Neural cell (in vitro differentiated cells): ENCODE measurements around the gene TDRD12. TPM values are rescaled to one million over a fixed set of nuclear protein-coding genes. Genes with fewer than 3 reads are reported as not detected.
A peak's percentile ranks its signal among the peaks of the same experiment; 100 is the strongest.
"Not testable (repeated sequence)": the region's sequence is repeated elsewhere in the genome, so short reads cannot be mapped to it uniquely, and the experiment has no call there.

ENCODE experiments used
- H2AFZ ChIP-seq: fragments of 200-600, 300-800 bp; sonication (generic), shearing (Covaris generic); 2 replicates; pipeline ENCODE4 v1.6.0; 2014; ENCODE audit warnings: low read depth, mild to moderate bottlenecking, antibody characterized with exemption, low read length, moderate library complexity
- H3F3A ChIP-seq: fragments of 200-600 bp; shearing (Covaris generic); 2 replicates; pipeline ENCODE4 v1.6.1; 2016; ENCODE audit warnings: mild to moderate bottlenecking, moderate library complexity, mixed read lengths, antibody characterized with exemption, low read length; ENCODE audit not compliant: insufficient read depth, poor library complexity, severe bottlenecking
- H3K27ac ChIP-seq: fragments of 200-600, 300-800 bp; sonication (generic), shearing (Covaris generic); 2 replicates; pipeline ENCODE4 v1.5.1; 2014; ENCODE audit warnings: mild to moderate bottlenecking, low read length, moderate library complexity
- H3K27me3 ChIP-seq: fragments of 300-800, 200-600 bp; sonication (generic), shearing (Covaris generic); 2 replicates; pipeline ENCODE4 v1.6.0; 2014; ENCODE audit warnings: mild to moderate bottlenecking, low read depth, low read length, moderate library complexity; ENCODE audit not compliant: insufficient read depth
- H3K36me3 ChIP-seq: fragments of 300-800, 200-600 bp; sonication (generic), shearing (Covaris generic); 2 replicates; pipeline ENCODE4 v1.5.1; 2014; ENCODE audit warnings: mild to moderate bottlenecking, antibody characterized with exemption, low read length, moderate library complexity; ENCODE audit not compliant: insufficient read depth
- H3K4me2 ChIP-seq: fragments of 300-800, 200-600 bp; sonication (generic), shearing (Covaris generic); 2 replicates; pipeline ENCODE4 v1.6.0; 2014; ENCODE audit warnings: mild to moderate bottlenecking, low read length
- H3K4me3 ChIP-seq: fragments of 300-800, 200-600 bp; sonication (generic), shearing (Covaris generic); 2 replicates; pipeline ENCODE4 v1.5.1; 2014; ENCODE audit warnings: mild to moderate bottlenecking, low read length, moderate library complexity
- H3K79me2 ChIP-seq: fragments of 200-600 bp; shearing (Covaris generic); replicated peaks from 2 replicates; pipeline ENCODE4 v1.6.0; 2014; ENCODE audit warnings: mild to moderate bottlenecking, low read length, moderate library complexity; ENCODE audit not compliant: insufficient read depth
- H3K9ac ChIP-seq: fragments of 300-800, 200-600 bp; sonication (generic), shearing (Covaris generic); 2 replicates; pipeline ENCODE4 v1.6.1; 2016; ENCODE audit warnings: mild to moderate bottlenecking, low read length, mixed read lengths
- H3K9me2 ChIP-seq: fragments of 200-600 bp; shearing (Covaris generic); 2 replicates; pipeline ENCODE4 v1.6.1; 2016; ENCODE audit warnings: mild to moderate bottlenecking, low read length, mixed read lengths; ENCODE audit not compliant: insufficient read depth
- H3K9me3 ChIP-seq: fragments of 200-600, 300-800 bp; sonication (generic), shearing (Covaris generic); 2 replicates; pipeline ENCODE4 v1.6.1; 2016; ENCODE audit warnings: mild to moderate bottlenecking, mixed run types, low read length, moderate library complexity, mixed read lengths
- H4K20me1 ChIP-seq: fragments of 200-600 bp; shearing (Covaris generic); 2 replicates; pipeline ENCODE4 v1.6.1; 2016; ENCODE audit warnings: mild to moderate bottlenecking, mixed run types; ENCODE audit not compliant: insufficient read depth
- EP300 ChIP-seq: fragments of 450-650 bp; conservative IDR thresholded peaks from 2 replicates; pipeline ENCODE4 v1.6.1; 2014; ENCODE audit warnings: antibody characterized with exemption, mild to moderate bottlenecking, moderate library complexity; ENCODE audit not compliant: poor library complexity, severe bottlenecking
- EZH2 ChIP-seq: fragments of 200-600, 300-800 bp; shearing (Covaris generic), sonication (generic); IDR thresholded peaks from 2 replicates; pipeline ENCODE4 v1.6.1; 2014; ENCODE audit warnings: antibody characterized with exemption, low read length, borderline replicate concordance, mild to moderate bottlenecking; ENCODE audit not compliant: insufficient read depth, poor library complexity, severe bottlenecking
- MXI1 ChIP-seq: fragments of 450-650 bp; conservative IDR thresholded peaks from 2 replicates; pipeline ENCODE4 v1.6.1; 2014; ENCODE audit warnings: antibody characterized with exemption, mild to moderate bottlenecking; ENCODE audit not compliant: poor library complexity, severe bottlenecking
- POLR2AphosphoS5 ChIP-seq: IDR thresholded peaks from 2 replicates; pipeline ENCODE4 v1.6.1; 2012
- RAD21 ChIP-seq: fragments of 450-650 bp; conservative IDR thresholded peaks from 2 replicates; pipeline ENCODE4 v1.6.1; 2014; ENCODE audit warnings: antibody characterized with exemption, mild to moderate bottlenecking, moderate library complexity
- REST ChIP-seq: IDR thresholded peaks from 2 replicates; pipeline ENCODE4 v1.6.1; 2012; ENCODE audit warnings: borderline replicate concordance
- SMC3 ChIP-seq: fragments of 450-650 bp; conservative IDR thresholded peaks from 2 replicates; pipeline ENCODE4 v1.6.1; 2014; ENCODE audit warnings: antibody characterized with exemption, mild to moderate bottlenecking, moderate library complexity; ENCODE audit not compliant: poor library complexity
- TAF1 ChIP-seq: IDR thresholded peaks from 2 replicates; pipeline ENCODE4 v1.6.1; 2012; ENCODE audit warnings: low read depth
- polyA plus RNA-seq: library from polyadenylated mRNA; depleted of rRNA; stranded (reverse); fragments of >200 nt; gene quantifications from 2 replicates; pipeline ENCODE4 v1.2.3, GENCODE V29; 2014
- TF ChIP-seq, protein P1 (sequence below): fragments of 450-650 bp; IDR thresholded peaks from 2 replicates; pipeline ENCODE4 v1.5.1; 2014; ENCODE audit warnings: antibody characterized with exemption, mild to moderate bottlenecking, moderate library complexity; ENCODE audit not compliant: poor library complexity, severe bottlenecking

TDRD12 gene
- polyA plus RNA-seq, 1 donor from 2014 or later = 9.2 TPM

DNA sequence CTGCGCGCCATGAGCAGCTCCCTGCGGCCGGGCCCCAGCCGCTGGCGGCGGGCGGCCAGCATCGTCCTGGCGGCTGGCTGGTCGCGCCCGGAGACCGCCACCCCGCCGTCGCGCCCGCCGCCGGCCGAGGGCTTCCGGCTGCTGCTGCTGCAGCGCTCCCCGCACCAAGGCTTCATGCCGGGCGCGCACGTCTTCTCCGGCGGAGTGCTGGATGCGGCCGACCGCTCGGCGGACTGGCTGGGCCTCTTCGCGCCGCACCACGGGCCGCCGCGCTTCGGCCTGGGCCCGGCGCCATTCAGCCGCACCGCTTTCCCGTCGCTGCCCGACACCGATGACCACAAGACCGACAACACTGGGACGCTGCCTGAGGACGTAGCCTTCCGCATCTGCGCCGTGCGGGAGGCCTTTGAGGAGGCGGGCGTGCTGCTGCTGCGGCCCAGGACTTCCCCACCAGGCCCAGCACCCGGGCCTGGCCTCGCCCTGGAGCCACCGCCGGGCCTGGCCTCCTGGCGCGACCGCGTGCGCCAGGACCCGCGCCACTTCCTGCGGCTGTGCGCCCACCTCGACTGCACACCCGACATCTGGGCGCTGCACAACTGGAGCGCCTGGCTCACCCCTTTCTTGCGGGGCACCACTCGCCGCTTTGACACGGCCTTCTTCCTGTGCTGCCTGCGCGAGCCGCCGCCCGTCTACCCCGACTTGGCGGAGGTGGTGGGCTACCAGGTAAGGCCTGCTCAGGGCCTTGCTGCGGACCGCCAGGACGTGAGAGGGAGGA lies 27.4 kb upstream of the TDRD12 start:
- Histone ChIP-seq H3K27ac (peak overlapping the region; percentile 0), H3K9me3 (no peaks in the 10 kb centered on the region), H3K9ac (peak overlapping the region; percentile 56), H3K27me3 (no peaks in the 10 kb centered on the region), H2AFZ (no peak overlapping the region), H4K20me1 (no peaks in the 10 kb centered on the region), H3F3A (no peaks in the 10 kb centered on the region), H3K79me2 (no peaks in the 10 kb centered on the region), H3K4me2 (no peak overlapping the region), H3K9me2 (no peaks in the 10 kb centered on the region), H3K36me3 (no peaks in the 10 kb centered on the region), H3K4me3 (peak overlapping the region; percentile 61)
- TF ChIP-seq MXI1 (no peak), EZH2 (no peak), POLR2AphosphoS5 (no peak), SMC3 (no peak), TAF1 (no peak), EP300 (no peak), RAD21 (no peak), REST (no peak)
- TF ChIP-seq, protein P1, sequence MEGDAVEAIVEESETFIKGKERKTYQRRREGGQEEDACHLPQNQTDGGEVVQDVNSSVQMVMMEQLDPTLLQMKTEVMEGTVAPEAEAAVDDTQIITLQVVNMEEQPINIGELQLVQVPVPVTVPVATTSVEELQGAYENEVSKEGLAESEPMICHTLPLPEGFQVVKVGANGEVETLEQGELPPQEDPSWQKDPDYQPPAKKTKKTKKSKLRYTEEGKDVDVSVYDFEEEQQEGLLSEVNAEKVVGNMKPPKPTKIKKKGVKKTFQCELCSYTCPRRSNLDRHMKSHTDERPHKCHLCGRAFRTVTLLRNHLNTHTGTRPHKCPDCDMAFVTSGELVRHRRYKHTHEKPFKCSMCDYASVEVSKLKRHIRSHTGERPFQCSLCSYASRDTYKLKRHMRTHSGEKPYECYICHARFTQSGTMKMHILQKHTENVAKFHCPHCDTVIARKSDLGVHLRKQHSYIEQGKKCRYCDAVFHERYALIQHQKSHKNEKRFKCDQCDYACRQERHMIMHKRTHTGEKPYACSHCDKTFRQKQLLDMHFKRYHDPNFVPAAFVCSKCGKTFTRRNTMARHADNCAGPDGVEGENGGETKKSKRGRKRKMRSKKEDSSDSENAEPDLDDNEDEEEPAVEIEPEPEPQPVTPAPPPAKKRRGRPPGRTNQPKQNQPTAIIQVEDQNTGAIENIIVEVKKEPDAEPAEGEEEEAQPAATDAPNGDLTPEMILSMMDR = no peak

- no peaks in the 10 kb centered on the region for H4K20me1 ChIP-seq
- H2AFZ ChIP-seq = no peak overlapping the region
- no peaks in the 10 kb centered on the region for H3K9me3 ChIP-seq
- no peaks in the 10 kb centered on the region for H3K9me2 ChIP-seq
- H3F3A ChIP-seq = no peaks in the 10 kb centered on the region
- peak overlapping the region; percentile 61 for H3K4me3 ChIP-seq
- no peaks in the 10 kb centered on the region for H3K79me2 ChIP-seq
- H3K9ac ChIP-seq = no peak overlapping the region
- TF ChIP-seq MXI1 (no peak), EP300 (no peak), REST (no peak), POLR2AphosphoS5 (no peak), TAF1 (no peak), EZH2 (no peak)
- H3K36me3 ChIP-seq = no peaks in the 10 kb centered on the region
- no peak overlapping the region for H3K27ac ChIP-seq
- no peak overlapping the region for H3K4me2 ChIP-seq
- no peaks in the 10 kb centered on the region for H3K27me3 ChIP-seq
These were observed 26.9 kb upstream of the TDRD12 start for GRCh38 chr19:32692727-32693061.

- H3K4me3 ChIP-seq = peak overlapping the region; percentile 61
- H3F3A ChIP-seq, H3K36me3 ChIP-seq, H3K9me3 ChIP-seq, H2AFZ ChIP-seq, H4K20me1 ChIP-seq, H3K79me2 ChIP-seq, H3K9me2 ChIP-seq, H3K27me3 ChIP-seq, H3K4me2 ChIP-seq, H3K27ac ChIP-seq, H3K9ac ChIP-seq: not testable (repeated sequence)
These were observed 26.1 kb upstream of the TDRD12 start for GRCh38 chr19:32693151-32694108.
